ENCODE results near the gene RAF1. TPM values are rescaled to one million over a fixed set of nuclear protein-coding genes. Genes with fewer than 3 reads are reported as not detected.

RAF1 gene
- total and polyA plus RNA-seq, 9 of the 15 experiments (the other 6 are each of a cell fraction or from before 2014, with no cell fraction given), result 28.0 to 183 (median 85.6) TPM

DNA sequence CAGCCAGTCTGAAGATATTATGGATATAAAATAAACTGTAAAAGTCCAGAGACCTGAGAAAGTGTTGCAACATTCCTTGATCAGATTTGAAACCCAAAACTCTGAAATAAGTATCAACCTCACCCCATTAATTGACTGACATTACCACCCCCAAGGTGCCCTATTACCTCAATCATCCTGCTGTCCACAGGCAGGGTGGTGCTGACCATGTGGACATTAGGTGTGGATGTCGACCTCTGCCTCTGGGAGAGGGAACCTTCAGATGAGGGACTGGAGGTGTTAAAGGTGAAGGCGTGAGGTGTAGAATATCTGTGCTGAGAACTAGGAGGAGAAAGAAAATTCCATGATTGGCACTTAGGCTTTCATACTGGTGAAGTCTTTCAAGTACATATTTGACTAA is 59.9 kb downstream of the RAF1 start (continued):
- TF ChIP-seq, protein P1, sequence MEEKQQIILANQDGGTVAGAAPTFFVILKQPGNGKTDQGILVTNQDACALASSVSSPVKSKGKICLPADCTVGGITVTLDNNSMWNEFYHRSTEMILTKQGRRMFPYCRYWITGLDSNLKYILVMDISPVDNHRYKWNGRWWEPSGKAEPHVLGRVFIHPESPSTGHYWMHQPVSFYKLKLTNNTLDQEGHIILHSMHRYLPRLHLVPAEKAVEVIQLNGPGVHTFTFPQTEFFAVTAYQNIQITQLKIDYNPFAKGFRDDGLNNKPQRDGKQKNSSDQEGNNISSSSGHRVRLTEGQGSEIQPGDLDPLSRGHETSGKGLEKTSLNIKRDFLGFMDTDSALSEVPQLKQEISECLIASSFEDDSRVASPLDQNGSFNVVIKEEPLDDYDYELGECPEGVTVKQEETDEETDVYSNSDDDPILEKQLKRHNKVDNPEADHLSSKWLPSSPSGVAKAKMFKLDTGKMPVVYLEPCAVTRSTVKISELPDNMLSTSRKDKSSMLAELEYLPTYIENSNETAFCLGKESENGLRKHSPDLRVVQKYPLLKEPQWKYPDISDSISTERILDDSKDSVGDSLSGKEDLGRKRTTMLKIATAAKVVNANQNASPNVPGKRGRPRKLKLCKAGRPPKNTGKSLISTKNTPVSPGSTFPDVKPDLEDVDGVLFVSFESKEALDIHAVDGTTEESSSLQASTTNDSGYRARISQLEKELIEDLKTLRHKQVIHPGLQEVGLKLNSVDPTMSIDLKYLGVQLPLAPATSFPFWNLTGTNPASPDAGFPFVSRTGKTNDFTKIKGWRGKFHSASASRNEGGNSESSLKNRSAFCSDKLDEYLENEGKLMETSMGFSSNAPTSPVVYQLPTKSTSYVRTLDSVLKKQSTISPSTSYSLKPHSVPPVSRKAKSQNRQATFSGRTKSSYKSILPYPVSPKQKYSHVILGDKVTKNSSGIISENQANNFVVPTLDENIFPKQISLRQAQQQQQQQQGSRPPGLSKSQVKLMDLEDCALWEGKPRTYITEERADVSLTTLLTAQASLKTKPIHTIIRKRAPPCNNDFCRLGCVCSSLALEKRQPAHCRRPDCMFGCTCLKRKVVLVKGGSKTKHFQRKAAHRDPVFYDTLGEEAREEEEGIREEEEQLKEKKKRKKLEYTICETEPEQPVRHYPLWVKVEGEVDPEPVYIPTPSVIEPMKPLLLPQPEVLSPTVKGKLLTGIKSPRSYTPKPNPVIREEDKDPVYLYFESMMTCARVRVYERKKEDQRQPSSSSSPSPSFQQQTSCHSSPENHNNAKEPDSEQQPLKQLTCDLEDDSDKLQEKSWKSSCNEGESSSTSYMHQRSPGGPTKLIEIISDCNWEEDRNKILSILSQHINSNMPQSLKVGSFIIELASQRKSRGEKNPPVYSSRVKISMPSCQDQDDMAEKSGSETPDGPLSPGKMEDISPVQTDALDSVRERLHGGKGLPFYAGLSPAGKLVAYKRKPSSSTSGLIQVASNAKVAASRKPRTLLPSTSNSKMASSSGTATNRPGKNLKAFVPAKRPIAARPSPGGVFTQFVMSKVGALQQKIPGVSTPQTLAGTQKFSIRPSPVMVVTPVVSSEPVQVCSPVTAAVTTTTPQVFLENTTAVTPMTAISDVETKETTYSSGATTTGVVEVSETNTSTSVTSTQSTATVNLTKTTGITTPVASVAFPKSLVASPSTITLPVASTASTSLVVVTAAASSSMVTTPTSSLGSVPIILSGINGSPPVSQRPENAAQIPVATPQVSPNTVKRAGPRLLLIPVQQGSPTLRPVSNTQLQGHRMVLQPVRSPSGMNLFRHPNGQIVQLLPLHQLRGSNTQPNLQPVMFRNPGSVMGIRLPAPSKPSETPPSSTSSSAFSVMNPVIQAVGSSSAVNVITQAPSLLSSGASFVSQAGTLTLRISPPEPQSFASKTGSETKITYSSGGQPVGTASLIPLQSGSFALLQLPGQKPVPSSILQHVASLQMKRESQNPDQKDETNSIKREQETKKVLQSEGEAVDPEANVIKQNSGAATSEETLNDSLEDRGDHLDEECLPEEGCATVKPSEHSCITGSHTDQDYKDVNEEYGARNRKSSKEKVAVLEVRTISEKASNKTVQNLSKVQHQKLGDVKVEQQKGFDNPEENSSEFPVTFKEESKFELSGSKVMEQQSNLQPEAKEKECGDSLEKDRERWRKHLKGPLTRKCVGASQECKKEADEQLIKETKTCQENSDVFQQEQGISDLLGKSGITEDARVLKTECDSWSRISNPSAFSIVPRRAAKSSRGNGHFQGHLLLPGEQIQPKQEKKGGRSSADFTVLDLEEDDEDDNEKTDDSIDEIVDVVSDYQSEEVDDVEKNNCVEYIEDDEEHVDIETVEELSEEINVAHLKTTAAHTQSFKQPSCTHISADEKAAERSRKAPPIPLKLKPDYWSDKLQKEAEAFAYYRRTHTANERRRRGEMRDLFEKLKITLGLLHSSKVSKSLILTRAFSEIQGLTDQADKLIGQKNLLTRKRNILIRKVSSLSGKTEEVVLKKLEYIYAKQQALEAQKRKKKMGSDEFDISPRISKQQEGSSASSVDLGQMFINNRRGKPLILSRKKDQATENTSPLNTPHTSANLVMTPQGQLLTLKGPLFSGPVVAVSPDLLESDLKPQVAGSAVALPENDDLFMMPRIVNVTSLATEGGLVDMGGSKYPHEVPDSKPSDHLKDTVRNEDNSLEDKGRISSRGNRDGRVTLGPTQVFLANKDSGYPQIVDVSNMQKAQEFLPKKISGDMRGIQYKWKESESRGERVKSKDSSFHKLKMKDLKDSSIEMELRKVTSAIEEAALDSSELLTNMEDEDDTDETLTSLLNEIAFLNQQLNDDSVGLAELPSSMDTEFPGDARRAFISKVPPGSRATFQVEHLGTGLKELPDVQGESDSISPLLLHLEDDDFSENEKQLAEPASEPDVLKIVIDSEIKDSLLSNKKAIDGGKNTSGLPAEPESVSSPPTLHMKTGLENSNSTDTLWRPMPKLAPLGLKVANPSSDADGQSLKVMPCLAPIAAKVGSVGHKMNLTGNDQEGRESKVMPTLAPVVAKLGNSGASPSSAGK (IDR thresholded peaks at IDR 0.05), result no peak
- TF ChIP-seq ARID2 (IDR thresholded peaks at IDR 0.05) (no peak), MTA3 (IDR thresholded peaks at IDR 0.05; ENCODE audit: borderline replicate concordance) (no peak), CEBPB (tag; IDR thresholded peaks at IDR 0.05) (0 out of 2 replicates have a peak, but pooled peaks have one; percentile 10), HDAC8 (tag; IDR thresholded peaks at IDR 0.05) (no peak), NFIX (CRISPR knock-in tag; IDR thresholded peaks at IDR 0.05; ENCODE audit: low read depth) (no peak), POLR3A (IDR thresholded peaks at IDR 0.05; ENCODE audit: borderline replicate concordance, extremely low read depth, insufficient read depth, insufficient read length) (no peak), KAT2B (IDR thresholded peaks at IDR 0.05; ENCODE audit: low read depth, low read length) (no peak), NR2C1 (IDR thresholded peaks at IDR 0.05) (no peak), NR2C1 (tag; IDR thresholded peaks at IDR 0.05) (no peak)
- TF ChIP-seq, protein P2, sequence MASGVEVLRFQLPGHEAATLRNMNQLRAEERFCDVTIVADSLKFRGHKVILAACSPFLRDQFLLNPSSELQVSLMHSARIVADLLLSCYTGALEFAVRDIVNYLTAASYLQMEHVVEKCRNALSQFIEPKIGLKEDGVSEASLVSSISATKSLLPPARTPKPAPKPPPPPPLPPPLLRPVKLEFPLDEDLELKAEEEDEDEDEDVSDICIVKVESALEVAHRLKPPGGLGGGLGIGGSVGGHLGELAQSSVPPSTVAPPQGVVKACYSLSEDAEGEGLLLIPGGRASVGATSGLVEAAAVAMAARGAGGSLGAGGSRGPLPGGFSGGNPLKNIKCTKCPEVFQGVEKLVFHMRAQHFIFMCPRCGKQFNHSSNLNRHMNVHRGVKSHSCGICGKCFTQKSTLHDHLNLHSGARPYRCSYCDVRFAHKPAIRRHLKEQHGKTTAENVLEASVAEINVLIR (CRISPR knock-in tag; IDR thresholded peaks at IDR 0.05), result no peak

Data from K562 (cell line).